HCT116 (cell line): ENCODE measurements around the gene PDZRN4.

Experiments
- EZH2 ChIP-seq: fragments of 200-600 bp; sonication (generic); IDR thresholded peaks from 2 replicates; pipeline ENCODE4 v1.6.1; 2017; ENCODE audit warnings: antibody characterized with exemption, mixed run types
- EZH2phosphoT487 ChIP-seq: fragments of 200-600 bp; IDR thresholded peaks from 2 replicates; pipeline ENCODE4 v1.6.1; 2018; ENCODE audit warnings: antibody characterized with exemption, borderline replicate concordance
- FOSL1 ChIP-seq: IDR thresholded peaks from 2 replicates; pipeline ENCODE4 v1.6.1; 2012; ENCODE audit warnings: low read depth
- POLR2AphosphoS5 ChIP-seq: IDR thresholded peaks from 2 replicates; pipeline ENCODE4 v1.6.1; 2011; ENCODE audit warnings: mild to moderate bottlenecking, low read depth, low read length, moderate library complexity
- SIN3A ChIP-seq: IDR thresholded peaks from 2 replicates; pipeline ENCODE4 v1.6.1; 2012; ENCODE audit warnings: low read depth
- SRF ChIP-seq: IDR thresholded peaks from 2 replicates; pipeline ENCODE4 v1.6.1; 2012; ENCODE audit warnings: low read depth
- ZFX ChIP-seq: fragments of 450-650 bp; IDR thresholded peaks from 2 replicates; pipeline ENCODE4 v1.6.1; 2017
- TF ChIP-seq, protein P1 (sequence below), 3 experiments: fragments of 200-600 bp in 1 of 3; sonication (generic) in 1 of 3; IDR thresholded peaks in 2 of 3; conservative IDR thresholded peaks in 1 of 3; 2 replicates each; pipeline ENCODE4 v1.5.1; 2012 to 2017; ENCODE audit warnings: low read depth in 2 of 3, low read length in 2 of 3, antibody characterized with exemption in 1 of 3, borderline replicate concordance in 1 of 3, control low read depth in 1 of 3, mild to moderate bottlenecking in 1 of 3, mixed read lengths in 1 of 3, mixed run types in 1 of 3, moderate library complexity in 1 of 3; ENCODE audit not compliant: insufficient read depth in 1 of 3
- TF ChIP-seq, protein P2 (sequence below): IDR thresholded peaks from 2 replicates; pipeline ENCODE4 v1.6.1; 2012; ENCODE audit warnings: low read depth
- TF ChIP-seq, protein P3 (sequence below): IDR thresholded peaks from 2 replicates; pipeline ENCODE4 v1.6.1; 2011; ENCODE audit warnings: mild to moderate bottlenecking, low read length, moderate library complexity; ENCODE audit not compliant: insufficient replicate concordance; ENCODE audit errors: extremely low read depth

DNA sequence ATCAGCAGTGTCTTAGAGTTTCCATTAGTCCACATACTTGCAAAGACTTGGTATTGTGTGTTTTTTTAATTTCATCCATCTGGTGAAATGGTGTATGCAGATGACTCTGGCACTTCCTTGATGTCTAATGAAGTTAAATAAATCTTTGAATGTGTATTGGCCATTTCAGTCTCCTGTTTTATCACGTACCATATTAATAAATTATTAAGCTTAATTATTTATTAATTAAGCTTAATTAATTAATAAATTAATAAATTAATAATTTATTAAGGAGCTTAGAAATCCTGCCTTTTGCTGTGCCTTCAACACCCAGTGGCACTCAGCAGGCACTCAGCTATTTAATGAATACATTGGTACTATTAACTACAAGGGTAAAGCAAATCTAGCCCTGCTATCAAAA, 18.2 kb downstream of the PDZRN4 start:
- TF ChIP-seq, protein P1, sequence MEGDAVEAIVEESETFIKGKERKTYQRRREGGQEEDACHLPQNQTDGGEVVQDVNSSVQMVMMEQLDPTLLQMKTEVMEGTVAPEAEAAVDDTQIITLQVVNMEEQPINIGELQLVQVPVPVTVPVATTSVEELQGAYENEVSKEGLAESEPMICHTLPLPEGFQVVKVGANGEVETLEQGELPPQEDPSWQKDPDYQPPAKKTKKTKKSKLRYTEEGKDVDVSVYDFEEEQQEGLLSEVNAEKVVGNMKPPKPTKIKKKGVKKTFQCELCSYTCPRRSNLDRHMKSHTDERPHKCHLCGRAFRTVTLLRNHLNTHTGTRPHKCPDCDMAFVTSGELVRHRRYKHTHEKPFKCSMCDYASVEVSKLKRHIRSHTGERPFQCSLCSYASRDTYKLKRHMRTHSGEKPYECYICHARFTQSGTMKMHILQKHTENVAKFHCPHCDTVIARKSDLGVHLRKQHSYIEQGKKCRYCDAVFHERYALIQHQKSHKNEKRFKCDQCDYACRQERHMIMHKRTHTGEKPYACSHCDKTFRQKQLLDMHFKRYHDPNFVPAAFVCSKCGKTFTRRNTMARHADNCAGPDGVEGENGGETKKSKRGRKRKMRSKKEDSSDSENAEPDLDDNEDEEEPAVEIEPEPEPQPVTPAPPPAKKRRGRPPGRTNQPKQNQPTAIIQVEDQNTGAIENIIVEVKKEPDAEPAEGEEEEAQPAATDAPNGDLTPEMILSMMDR (IDR thresholded peaks at IDR 0.05 in 2 of 3, conservative IDR thresholded peaks at IDR 0.05 in 1 of 3; ENCODE audit: borderline replicate concordance in 1 of 3, insufficient read depth in 1 of 3, low read depth in 2 of 3, low read length in 2 of 3) = no peak
- TF ChIP-seq, protein P2, sequence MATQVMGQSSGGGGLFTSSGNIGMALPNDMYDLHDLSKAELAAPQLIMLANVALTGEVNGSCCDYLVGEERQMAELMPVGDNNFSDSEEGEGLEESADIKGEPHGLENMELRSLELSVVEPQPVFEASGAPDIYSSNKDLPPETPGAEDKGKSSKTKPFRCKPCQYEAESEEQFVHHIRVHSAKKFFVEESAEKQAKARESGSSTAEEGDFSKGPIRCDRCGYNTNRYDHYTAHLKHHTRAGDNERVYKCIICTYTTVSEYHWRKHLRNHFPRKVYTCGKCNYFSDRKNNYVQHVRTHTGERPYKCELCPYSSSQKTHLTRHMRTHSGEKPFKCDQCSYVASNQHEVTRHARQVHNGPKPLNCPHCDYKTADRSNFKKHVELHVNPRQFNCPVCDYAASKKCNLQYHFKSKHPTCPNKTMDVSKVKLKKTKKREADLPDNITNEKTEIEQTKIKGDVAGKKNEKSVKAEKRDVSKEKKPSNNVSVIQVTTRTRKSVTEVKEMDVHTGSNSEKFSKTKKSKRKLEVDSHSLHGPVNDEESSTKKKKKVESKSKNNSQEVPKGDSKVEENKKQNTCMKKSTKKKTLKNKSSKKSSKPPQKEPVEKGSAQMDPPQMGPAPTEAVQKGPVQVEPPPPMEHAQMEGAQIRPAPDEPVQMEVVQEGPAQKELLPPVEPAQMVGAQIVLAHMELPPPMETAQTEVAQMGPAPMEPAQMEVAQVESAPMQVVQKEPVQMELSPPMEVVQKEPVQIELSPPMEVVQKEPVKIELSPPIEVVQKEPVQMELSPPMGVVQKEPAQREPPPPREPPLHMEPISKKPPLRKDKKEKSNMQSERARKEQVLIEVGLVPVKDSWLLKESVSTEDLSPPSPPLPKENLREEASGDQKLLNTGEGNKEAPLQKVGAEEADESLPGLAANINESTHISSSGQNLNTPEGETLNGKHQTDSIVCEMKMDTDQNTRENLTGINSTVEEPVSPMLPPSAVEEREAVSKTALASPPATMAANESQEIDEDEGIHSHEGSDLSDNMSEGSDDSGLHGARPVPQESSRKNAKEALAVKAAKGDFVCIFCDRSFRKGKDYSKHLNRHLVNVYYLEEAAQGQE = no peak
- TF ChIP-seq, protein P3, sequence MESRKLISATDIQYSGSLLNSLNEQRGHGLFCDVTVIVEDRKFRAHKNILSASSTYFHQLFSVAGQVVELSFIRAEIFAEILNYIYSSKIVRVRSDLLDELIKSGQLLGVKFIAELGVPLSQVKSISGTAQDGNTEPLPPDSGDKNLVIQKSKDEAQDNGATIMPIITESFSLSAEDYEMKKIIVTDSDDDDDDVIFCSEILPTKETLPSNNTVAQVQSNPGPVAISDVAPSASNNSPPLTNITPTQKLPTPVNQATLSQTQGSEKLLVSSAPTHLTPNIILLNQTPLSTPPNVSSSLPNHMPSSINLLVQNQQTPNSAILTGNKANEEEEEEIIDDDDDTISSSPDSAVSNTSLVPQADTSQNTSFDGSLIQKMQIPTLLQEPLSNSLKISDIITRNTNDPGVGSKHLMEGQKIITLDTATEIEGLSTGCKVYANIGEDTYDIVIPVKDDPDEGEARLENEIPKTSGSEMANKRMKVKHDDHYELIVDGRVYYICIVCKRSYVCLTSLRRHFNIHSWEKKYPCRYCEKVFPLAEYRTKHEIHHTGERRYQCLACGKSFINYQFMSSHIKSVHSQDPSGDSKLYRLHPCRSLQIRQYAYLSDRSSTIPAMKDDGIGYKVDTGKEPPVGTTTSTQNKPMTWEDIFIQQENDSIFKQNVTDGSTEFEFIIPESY = no peak
- no peak for TF ChIP-seq POLR2AphosphoS5
- TF ChIP-seq EZH2phosphoT487 = no peak
- TF ChIP-seq SRF = no peak
- TF ChIP-seq EZH2 = no peak
- no peak for TF ChIP-seq SIN3A
- TF ChIP-seq ZFX = no peak
- no peak for TF ChIP-seq FOSL1
